Activated T-cell treated with anti-CD3 and anti-CD28 coated beads, Interleukin-2, amount 50 U/mL, for 1 hour (primary cell): Measurements from ENCODE around the gene DCST2.
A peak's percentile ranks its signal among the peaks of the same experiment; 100 is the strongest.

Experiments
- DNase-seq: peaks from one replicate; pipeline ENCODE4 v3.0.0-alpha.2; 2020

Gene DCST2

GRCh38 chr1:155022927-155023236, 10.7 kb downstream of the DCST2 start:
- DNase-seq: no peak

DNA sequence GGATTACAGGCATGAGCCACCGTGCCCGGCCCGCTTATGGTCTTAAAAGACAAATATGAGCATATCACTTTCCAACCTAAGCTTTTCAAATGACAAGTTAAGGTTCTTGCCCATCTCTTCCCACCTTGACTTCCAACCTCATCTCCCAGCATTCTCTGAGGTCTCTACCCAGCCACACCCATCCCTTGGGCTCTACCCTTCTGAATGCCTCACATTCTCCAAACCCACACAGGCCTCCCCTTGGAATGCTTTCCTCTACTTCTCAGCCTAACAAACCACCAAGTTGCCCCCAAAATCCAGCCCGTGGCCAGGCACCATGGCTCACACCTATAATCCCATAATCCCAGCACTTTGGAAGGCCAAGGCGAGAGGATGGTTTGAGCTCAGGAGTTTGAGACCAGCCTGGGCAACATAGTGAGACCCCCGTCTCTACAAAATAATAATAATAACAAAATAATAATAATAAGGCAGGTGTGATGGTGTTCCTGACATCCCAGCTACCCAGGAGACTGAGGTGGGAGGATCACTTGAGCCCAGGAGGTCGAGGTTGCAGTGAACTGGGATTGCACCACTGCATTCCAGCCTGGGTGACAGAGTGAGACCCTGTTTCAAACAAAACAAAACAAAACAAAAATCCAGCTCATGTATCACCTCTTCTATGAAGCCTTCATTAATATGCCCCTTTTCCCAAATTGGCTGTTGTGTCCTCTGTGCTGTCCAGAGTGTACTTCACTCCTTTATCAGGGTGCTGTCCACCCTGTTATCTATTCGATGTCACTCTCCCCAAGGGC, 11.2 kb downstream of the DCST2 start:
- no peak for DNase-seq

GRCh38 chr1:155019377-155020245, 14.0 kb downstream of the DCST2 start:
- no peak for DNase-seq

DNA sequence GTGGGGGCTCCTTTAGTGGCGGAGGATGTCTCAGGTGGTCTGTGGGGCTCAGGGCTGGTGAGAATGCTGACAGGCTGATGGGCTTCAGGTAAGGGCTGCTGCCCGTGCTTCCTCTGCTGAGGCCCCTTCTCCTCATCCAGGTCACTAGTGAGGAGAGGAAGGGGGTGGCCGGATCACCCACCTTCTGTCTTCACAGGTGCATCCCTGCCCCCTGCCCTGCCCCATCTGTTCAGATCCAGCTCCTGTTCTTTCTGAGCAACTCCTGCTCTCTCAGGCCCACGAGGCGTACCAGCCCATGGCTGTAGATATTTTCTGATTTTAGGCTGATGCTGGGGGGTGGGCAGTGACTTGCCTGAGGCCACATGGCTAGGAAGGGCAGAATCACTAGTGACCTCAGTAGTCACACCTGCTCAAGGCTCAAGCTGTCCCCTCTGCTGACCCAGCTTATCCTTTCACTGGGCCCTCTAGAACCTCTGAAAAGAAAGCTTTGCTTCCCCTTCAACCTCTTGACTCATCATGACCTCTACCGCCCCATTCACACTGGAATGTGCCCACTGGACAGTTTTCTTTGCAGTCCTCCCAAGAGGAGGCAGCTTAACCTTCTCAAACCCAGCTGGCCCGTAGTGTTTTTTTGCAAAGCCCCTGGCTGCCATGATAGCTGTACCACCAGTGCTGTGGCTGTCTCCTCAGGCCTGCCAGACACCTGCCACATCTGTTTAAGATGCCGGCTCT, 14.8 kb downstream of the DCST2 start:
- DNase-seq: no peak

DNA sequence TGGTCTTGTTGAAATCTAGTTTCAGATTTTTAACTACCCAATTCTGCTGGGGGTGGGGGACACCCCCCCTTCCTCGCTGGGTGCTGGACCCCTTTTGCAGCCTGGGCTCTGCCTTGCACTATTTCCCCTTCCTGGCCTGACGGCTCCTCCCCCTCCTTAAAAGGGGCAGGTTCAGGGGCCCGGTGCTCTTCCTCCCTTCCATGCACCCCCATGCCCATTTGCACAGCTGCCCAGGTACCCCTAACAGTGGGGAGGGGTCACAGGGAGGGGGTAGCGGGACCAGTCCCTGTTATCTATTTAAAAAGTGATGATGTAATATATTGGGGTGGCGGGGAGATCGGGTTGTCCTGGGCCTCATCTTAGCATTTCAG, 15.7 kb downstream of the DCST2 start:
- no peak for DNase-seq

DNA sequence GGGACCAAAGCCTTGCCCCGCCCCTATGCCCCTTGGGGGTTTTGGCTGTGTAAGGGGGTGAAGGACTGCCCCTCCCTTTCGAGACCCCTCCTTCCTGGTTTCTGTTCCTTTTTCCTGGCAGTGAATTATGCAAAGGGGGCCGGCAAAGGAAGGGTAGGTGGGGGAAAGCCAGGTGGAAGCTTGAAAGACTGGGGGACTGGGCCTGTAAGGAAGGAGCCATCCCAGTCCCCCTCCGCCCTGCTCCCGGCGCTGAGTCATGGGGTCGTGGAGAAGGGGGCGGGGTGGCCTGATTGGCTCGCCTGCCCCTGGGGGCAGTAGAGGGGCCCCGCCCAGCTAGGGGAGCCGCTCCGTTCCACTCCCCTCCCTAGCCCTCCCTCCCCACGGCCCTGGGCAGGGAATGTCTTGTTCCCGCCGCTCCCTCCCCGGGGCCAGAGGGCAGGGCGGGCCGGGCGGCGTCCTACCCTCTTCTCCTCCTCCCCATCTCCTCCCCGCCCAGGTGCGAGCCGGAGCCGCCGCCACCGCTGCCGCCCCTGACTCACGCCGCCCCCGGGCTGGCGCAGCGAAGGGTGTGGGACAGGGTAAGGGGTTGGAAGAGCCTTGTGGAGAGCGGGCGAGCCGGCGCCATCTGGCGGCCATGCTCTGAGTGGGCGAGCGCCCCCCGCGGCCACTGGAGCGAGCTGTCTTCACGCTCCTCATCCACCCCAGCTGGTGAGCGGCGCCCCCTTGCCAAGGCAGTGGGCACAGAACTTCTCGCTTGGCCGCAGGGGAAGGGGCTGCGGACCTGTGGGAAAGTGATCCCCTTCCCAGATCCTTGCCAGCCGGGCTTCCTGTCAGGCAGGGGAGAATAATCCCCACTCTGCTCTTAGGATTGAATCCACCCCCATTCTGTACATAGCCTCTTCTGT, 16.3 kb downstream of the DCST2 start:
- peak; percentile 93 for DNase-seq

DNA sequence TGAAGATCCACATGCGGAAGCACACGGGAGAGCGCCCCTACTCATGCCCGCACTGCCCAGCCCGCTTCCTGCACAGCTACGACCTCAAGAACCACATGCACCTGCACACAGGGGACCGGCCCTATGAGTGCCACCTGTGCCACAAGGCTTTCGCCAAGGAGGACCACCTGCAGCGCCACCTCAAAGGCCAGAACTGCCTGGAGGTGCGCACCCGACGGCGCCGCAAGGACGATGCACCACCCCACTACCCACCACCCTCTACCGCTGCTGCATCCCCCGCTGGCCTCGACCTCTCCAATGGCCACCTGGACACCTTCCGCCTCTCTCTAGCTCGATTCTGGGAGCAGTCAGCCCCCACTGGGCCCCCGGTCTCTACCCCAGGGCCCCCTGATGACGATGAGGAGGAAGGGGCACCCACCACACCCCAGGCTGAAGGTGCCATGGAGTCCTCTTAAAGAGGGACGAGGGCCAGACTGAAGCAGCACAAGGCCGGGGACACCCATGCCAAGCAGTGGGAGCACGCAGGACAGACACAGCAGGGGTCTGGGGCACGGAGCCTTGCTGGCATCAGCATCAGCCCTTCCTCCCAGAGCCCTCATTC, 17.2 kb downstream of the DCST2 start:
- DNase-seq: no peak

DNA sequence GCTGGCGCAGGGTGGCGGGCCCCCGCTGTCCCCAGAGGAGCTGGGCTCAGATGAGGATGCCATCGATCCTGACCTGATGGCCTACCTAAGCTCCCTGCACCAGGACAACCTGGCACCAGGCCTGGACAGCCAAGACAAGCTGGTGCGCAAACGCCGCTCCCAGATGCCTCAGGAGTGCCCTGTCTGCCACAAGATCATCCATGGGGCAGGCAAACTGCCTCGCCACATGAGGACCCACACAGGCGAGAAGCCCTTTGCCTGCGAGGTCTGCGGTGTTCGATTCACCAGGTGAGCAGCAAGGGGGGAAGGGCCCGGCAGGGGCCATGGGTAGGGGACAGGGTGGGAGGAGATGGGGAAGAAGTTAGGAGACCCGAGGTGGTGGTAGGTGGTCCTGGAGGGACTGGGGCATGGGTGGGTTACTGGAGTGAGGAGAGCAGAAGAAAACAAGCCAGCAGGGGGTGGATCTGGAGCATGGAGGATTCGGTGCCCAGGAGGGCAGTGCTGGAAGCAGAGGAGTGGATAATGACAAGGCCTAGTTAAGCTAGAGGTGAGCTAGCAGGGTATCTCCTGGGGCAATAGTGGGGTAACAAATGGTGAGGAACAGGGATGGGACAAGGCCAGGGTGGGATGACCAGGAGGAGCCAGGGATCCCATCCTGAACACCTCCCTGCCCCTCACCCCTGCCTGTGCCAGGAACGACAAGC, 17.9 kb downstream of the DCST2 start:
- DNase-seq: no peak

GRCh38 chr1:155014709-155015508, 18.7 kb downstream of the DCST2 start:
- no peak for DNase-seq

- peak; percentile 44 for DNase-seq
Measured at GRCh38 chr1:155013632-155014031, 19.9 kb downstream of the DCST2 start.

- DNase-seq: no peak
Measured at GRCh38 chr1:155012776-155013602, 20.6 kb downstream of the DCST2 start.

DNA sequence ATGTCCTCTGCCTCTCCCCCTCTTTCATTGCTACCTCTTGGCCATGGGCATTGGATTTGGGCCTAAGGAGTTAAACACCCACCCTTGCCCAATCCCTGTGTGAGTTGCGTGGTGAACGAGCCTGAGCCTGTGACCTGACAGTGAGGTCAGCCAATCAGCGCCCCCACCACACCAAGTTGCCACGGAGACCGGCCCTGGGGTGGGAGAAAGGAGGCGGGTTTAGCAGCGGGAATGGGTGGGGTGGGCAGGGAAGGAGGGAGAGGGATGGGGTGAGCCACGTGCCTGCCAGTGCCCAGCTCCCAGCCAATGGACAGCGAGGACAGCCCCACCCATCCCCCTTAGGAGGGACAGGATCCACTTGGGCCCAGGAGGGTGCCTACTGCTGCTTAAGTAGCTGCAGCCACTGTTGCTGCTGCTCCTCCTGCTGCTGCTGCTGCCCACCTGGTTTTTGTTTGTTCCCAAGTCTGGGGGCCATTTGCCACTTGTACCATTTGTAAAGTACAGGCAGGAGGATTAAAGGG, 21.5 kb downstream of the DCST2 start:
- DNase-seq: no peak

GRCh38 chr1:155011437-155012025, 22.1 kb downstream of the DCST2 start:
- DNase-seq: no peak

DNA sequence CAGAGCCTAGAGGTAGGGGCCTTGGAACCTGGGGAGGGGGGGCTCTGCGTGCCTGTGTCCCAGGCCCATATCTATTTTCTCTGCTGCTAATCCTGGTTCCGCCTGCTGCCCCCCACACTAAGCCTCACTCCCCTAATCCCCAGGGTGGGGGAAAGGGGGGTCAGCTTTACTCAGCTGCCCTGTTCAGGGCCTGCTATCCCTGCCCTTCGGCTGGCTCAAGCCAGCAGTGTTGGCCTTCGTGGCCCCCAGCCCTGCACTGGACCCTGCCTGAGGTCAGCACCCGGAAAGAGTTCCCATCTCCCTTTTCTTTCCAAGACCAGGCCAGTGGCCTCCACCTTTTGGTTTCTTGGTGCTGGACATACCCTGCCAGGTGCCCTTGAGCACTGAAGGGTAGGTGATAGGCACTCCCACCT, 22.6 kb downstream of the DCST2 start:
- DNase-seq: no peak

- DNase-seq: no peak
Measured at GRCh38 chr1:155010211-155010918, 23.2 kb downstream of the DCST2 start.

DNA sequence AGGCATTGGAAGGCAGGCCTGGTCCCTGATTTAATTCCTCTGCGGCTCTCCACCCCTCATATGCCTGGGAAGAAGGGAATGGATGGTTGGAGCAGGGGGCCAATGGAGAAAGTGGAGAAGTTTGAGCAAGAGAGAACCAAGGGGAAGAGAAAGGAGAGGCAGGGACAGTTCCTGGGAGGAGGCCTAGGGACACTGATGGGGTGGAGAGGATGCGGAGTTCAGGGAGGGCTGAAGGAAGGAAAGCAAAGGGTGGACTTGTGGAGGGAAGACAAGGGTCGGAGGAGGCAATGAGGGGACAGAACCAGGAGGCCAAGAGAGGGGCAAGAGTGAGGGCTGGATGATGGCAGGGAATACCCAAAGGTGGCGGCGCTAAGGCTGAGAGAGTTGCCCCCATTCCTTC, 23.8 kb downstream of the DCST2 start:
- no peak for DNase-seq

DNA sequence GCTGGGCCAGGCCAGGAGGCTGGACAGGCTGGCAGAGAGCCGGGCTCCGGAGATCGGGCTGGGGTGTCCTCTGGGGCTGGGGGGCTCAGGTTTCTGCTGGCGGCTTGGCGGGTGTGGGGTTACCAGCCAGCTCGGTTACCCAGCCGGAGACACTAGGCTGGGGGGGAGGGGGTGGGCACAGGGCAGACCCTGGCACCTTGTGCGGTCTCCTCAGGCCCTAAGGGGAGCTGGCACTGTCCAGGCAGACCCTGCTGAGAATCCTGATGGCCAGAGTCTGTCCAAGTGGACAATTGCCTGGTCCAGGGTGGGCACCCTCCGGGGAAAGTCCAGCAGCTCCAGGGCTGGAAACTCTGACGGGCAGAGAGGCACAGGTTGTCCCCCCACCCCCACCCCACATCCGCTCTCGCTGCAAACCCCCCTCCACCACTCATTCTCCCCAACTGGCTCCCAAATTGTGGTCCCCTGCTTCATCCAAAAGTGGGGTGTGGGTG, 24.3 kb downstream of the DCST2 start:
- peak; percentile 43 for DNase-seq
